HuH-7 (cell line): ENCODE measurements around the gene CAMK4.
"Not testable (repeated sequence)": the region's sequence is repeated elsewhere in the genome, so short reads cannot be mapped to it uniquely, and the experiment has no call there.

Source experiments
- DNase-seq: peaks from one replicate; pipeline ENCODE4 v3.0.0; 2011; ENCODE audit warnings: low spot score

CAMK4 gene

GRCh38 chr5:111311666-111312065 lies 87.5 kb downstream of the CAMK4 start:
- DNase-seq, result no peak

- DNase-seq, result no peak
These were observed 89.0 kb downstream of the CAMK4 start for GRCh38 chr5:111313017-111313724.

GRCh38 chr5:111320953-111321352 lies 96.8 kb downstream of the CAMK4 start:
- DNase-seq, result no peak

- DNase-seq, result no peak
These were observed 97.2 kb downstream of the CAMK4 start for GRCh38 chr5:111321376-111321775.

GRCh38 chr5:111326551-111326950 lies 102.4 kb downstream of the CAMK4 start:
- no peak for DNase-seq

- DNase-seq, result no peak
These were observed 112.9 kb downstream of the CAMK4 start for GRCh38 chr5:111337133-111337532.

- no peak for DNase-seq
These were observed 113.5 kb downstream of the CAMK4 start for GRCh38 chr5:111337688-111338087.

- no peak for DNase-seq
These were observed 121.5 kb downstream of the CAMK4 start for GRCh38 chr5:111345731-111346130.

GRCh38 chr5:111347021-111347420 lies 122.8 kb downstream of the CAMK4 start:
- DNase-seq, result no peak

GRCh38 chr5:111348661-111349329 lies 124.6 kb downstream of the CAMK4 start:
- DNase-seq, result no peak

- no peak for DNase-seq
These were observed 125.2 kb downstream of the CAMK4 start for GRCh38 chr5:111349429-111349828.

- DNase-seq, result no peak
These were observed 128.9 kb downstream of the CAMK4 start for GRCh38 chr5:111353035-111353434.

- DNase-seq, result not testable (repeated sequence)
These were observed 134.5 kb downstream of the CAMK4 start for GRCh38 chr5:111358726-111359125.

GRCh38 chr5:111360173-111360572 lies 136.0 kb downstream of the CAMK4 start:
- no peak for DNase-seq

GRCh38 chr5:111364992-111365391 lies 140.8 kb downstream of the CAMK4 start:
- DNase-seq, result no peak

- DNase-seq, result no peak
These were observed 142.2 kb downstream of the CAMK4 start for GRCh38 chr5:111366388-111366787.

GRCh38 chr5:111367115-111367514 lies 142.9 kb downstream of the CAMK4 start:
- DNase-seq, result no peak

- DNase-seq, result no peak
These were observed 148.6 kb downstream of the CAMK4 start for GRCh38 chr5:111372799-111373198.

GRCh38 chr5:111374380-111374779 lies 150.2 kb downstream of the CAMK4 start:
- no peak for DNase-seq

GRCh38 chr5:111375645-111376044 lies 151.5 kb downstream of the CAMK4 start:
- no peak for DNase-seq

GRCh38 chr5:111377306-111377705 lies 153.1 kb downstream of the CAMK4 start:
- no peak for DNase-seq

GRCh38 chr5:111379391-111379816 lies 155.2 kb downstream of the CAMK4 start:
- DNase-seq, result no peak

- DNase-seq, result no peak
These were observed 159.2 kb downstream of the CAMK4 start for GRCh38 chr5:111383288-111383970.
